ENCODE measurements around the gene DCLK1.

DNA sequence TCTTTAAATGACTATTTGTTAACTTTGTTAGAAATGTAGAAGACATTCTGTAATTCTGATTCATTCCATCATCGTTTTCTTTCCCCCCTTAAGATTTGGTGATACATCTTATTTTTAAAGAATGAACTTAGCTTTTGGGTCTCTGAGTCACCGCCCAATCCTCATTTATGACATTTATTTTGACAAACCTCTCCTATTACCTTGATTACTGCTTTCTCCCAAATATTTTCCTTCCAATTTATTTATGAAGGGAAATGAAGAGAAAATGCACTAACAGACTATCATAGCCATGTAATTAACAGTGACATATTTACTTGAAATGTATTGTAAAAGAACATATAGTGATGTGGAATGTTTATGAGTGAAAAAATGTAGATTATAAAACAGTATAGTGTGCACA, 241.6 kb downstream of the DCLK1 start:
- TF ChIP-seq EZH2 (IDR thresholded peaks at IDR 0.05; ENCODE audit: low read length, missing control alignments): no peak
- TF ChIP-seq, protein P1, sequence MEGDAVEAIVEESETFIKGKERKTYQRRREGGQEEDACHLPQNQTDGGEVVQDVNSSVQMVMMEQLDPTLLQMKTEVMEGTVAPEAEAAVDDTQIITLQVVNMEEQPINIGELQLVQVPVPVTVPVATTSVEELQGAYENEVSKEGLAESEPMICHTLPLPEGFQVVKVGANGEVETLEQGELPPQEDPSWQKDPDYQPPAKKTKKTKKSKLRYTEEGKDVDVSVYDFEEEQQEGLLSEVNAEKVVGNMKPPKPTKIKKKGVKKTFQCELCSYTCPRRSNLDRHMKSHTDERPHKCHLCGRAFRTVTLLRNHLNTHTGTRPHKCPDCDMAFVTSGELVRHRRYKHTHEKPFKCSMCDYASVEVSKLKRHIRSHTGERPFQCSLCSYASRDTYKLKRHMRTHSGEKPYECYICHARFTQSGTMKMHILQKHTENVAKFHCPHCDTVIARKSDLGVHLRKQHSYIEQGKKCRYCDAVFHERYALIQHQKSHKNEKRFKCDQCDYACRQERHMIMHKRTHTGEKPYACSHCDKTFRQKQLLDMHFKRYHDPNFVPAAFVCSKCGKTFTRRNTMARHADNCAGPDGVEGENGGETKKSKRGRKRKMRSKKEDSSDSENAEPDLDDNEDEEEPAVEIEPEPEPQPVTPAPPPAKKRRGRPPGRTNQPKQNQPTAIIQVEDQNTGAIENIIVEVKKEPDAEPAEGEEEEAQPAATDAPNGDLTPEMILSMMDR (conservative IDR thresholded peaks at IDR 0.05 in 1 of 2, IDR thresholded peaks at IDR 0.05 in 1 of 2; ENCODE audit: low read depth in 1 of 2, low read length in 2 of 2): no peak
